Right lung (tissue), 5 donors: ENCODE results near the gene SHFL. TPM values are rescaled to one million over a fixed set of nuclear protein-coding genes. Genes with fewer than 3 reads are reported as not detected.

ENCODE experiments used
- DNase-seq, 2 donors: peaks; one replicate each; pipeline ENCODE4 v3.0.0-alpha.2; 2013
- polyA plus RNA-seq, 5 donors: library from polyadenylated mRNA; unstranded; fragments of 120-200 nt; gene quantifications; one replicate each; pipeline versions ENCODE4 v1.2.1 to v1.2.3, GENCODE V29; 2013; ENCODE audit warnings: inconsistent platforms in 1 of 5, low replicate concordance in 1 of 5; ENCODE audit not compliant: insufficient read length in 5 of 5, insufficient read depth in 1 of 5

SHFL gene
- polyA plus RNA-seq, 5 donors: 28.6 to 38.7 (median 36.3) TPM

DNA sequence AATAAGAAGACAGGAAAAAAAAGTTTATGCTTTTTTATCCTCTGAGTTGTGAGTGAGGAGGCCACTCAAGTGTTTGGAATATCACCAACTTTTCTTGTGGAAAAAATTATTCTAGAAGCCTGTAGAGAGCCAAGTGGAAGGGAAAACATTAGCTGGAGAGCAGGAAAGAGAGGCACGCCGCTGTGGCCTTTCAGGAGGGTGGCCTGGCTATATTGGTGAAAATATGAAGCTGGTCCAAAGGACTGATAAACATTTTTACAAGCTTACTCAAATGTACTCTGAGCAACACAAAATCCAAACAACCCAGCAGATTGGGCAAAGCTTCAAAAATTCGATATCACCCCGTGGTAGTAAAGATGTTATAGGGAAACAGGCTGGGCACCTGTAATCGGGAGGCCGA, 35.9 kb downstream of the SHFL start:
- DNase-seq: no peak

DNA sequence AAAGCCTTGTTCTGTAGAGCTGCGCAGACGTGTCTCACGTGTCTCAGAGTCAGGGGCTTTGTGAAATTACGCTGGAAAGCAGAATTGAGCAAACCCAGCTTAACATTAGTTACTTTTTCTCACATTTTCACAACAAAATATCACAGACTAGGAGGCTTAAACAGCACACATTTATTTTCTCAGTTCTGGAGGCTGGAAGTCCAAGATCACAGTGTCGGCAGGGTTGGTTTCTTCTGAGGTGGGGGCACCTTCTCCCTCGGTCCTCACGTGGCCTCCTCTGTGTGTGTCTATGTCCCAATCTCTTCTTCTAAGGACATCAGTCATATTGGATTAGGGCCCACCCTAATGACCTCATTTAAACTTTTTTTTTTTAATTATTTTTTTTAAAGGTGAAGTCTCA, 38.3 kb downstream of the SHFL start:
- DNase-seq: no peak

DNA sequence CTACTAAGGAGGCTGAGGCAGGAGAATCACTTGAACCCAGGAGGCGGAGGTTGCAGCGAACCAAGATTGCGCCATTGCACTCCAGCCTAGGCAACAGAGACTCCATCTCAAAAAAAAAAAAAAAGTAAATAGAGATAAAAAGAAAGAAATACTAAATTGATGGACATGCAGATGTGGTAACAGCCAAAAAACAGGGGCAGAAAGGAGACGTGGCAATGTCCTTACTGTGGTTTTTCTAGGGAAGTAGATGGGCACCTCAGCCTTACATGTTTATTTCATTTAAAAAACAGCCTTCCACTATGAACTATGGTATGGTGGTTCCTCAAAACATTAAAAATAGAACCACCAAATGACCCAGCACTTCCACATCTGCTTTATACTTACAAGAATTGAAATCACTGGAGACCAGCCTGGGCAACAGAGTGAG, 40.1 kb downstream of the SHFL start:
- DNase-seq: no peak

DNA sequence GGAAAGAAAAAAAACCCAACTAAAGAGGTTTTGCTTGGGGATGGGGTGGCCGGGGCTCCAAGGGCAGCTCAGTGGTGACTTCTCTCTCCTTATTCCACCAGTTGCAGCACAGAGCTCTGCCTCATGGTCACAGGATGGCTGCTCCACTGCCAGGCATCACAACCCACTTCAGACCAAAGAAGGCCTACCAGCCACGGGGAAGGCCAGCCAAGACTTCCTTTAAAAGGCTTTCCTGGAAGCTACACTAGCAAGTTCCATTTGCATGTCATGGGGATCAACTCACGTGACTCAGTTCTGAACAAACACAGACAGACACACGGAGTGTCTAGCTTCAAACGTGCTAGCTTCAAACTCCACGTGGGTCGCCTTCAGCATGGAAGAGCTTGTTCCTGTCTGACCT, 46.8 kb downstream of the SHFL start:
- DNase-seq: no peak

DNA sequence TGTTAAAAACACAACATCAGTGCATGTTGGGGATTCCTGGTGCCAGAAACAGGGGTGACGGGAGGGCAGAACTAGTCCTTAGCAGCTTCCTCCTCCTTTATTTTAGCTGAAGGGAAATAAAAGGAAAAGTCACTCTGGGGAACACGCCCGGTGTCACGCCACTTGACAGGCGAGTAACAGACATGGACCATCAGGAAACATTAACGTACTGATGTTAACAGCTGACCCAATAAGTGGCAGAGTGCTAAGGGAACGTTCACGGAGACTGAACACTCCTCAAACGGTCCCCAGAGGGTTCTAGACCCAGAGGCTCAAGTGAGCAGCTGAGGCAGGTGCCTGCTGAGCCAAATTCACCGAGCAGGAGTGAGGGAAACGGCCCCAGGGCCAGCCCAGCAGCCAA, 47.5 kb downstream of the SHFL start:
- no peak for DNase-seq

DNA sequence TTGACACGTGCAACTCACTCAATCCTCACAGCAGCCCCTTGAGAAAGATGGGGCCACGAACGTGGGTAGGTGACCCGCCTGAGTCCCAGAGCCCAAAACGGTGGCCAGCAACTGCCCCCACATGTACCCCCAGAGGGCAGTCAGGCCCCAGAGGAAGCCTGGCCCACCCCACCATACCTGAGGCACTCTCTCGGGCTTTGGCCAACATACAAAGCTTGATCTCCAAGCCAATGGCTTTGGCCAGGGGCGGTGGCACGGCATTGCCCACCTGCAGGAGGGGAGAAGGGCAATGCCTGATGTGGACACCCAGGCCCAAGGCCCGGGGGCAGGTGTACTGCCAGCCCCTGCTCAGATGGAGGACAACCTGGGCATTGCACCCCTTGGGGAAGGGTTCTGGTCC, 47.9 kb downstream of the SHFL start:
- DNase-seq: no peak

DNA sequence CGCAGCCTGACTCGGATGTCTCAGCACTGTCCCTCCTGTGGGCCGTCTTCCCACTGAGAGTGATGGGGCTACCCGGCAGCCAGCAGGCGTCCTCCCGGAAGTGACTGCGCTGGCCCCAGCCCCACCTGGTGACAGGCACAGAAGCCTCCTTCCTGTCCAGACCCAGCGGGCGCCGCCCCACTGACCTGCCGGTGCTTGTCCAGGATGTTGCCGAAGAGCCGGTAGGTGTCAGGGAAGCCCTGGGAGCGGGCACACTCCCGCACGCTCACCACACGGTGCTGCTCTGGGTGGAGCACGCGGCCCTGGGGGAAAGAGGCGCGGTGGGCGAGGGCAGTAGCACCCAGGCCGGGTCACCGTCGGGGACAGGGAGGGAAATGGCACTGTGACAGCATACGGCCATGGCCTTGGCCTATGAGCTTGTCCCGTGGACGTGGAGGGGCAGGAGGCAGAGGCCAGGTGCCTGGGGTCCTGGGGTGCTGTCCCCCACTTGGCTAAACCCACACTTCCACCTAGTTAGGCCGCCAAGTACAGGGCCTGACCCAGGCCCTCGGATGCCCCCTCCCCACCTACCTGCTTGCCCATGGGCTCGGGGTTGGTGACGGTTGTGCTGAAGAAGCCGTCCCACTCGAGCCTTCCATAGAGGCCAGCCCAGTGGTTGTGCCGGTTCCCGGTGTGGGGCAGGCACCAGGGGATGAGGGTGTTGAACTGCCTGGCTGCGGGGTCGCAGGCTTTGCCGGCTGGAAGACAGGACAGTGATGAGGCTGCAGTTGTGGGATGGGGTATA, 49.6 kb downstream of the SHFL start:
- DNase-seq: no peak

DNA sequence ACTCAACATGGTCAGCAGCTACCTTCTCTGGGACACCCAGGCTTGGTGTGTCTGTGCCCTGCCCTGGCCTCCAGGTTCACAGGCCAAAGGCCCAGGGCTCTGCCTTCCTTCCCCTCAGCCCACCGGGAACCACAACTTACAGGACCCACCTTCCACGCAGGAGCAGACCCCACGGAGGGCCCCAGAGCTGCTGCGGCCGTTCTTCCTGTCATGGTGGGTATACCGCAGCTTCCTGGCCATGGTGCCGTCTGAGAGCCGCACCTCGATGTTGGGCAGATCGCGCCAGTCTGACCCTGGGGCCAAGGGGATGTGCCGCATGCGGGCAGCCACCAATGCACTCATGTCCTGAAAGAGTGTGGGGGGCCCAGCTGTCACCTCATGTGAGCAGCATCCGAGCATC, 50.8 kb downstream of the SHFL start:
- no peak for DNase-seq

DNA sequence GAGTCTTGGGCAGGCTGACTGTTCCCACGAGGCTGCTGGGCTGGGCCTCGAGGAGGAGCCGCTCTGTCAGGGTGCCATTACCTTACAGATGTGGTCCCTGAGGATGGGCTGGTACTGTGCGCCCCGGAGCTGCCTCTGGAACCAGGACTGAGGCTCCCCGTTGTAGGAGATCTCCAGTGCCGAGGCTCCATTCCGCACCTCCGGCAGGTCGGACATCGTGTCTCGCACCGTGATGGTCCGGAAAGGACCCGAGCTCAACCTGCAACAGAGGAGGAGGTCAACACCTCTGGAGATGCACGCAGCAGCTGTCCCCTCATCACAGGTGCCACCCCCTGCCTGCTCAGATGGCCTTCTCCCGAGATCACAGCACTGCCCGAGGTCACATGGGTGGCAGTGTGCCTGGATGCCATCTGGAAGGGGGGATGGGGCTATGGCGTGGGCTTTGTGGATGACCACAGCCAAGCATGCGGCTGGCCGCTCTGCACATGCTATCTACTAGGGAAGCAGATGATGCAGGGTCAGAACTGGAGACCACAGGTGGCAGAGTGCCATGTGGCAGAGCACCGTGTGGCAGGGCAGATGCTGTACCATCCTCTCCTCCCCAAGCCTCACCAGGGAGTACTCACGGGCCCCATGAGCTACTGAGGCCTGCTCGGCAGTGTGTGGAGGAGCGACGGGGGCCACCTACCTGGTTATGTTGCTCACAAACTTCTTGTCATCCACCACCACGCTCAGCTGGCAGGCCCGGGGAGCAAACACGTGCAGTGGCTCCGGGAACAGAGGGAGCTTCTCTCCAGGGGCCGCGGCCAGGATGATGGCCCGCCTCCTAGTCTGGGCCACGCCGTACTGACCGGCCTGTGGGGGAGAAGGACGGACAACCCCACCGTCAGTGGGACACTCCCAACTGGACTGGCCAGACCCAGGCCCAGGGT, 51.9 kb downstream of the SHFL start:
- no peak for DNase-seq

DNA sequence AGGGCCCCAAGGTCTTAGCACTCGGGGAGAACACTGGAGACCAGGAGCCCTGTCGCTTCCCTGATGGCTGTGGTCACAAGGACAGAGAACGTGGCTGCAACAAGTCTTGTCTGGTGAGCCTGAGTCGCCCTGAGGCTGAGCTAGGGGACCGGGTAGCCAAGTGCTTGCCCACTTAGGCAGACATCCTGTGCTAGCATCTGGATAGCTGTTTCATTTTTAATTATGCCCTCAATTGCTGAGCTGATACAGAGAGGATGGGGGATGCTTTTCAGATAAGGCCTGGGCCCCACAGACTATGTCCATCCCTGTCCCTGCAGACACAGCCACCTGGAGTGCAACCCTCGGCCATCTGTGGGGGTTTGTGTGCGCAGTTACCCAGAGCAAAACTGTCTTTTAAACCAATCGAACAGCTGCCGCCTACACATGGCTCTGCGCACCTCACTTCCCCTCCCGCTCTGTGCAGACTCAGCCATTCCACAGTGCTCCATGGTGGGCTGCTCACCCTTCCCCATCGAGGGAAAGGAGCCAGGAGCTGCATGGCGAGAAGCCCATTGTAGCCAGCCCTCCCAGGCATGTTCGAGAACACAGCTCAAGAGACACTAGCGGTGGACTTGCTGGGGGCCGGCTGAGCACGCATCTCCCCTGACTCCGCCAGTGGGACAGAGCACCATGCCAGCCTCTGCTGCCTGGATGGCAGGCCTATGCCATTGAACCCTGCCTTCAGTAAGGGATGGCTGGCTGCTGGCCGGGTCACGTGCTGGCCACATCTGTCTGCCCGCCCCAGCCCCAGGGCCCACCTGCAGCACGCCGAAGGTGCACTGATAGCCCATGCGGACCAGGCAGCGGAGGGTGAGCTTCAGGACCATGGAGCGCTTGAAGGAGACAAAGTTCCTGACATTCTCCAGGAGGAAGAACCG, 53.0 kb downstream of the SHFL start:
- no peak for DNase-seq

DNA sequence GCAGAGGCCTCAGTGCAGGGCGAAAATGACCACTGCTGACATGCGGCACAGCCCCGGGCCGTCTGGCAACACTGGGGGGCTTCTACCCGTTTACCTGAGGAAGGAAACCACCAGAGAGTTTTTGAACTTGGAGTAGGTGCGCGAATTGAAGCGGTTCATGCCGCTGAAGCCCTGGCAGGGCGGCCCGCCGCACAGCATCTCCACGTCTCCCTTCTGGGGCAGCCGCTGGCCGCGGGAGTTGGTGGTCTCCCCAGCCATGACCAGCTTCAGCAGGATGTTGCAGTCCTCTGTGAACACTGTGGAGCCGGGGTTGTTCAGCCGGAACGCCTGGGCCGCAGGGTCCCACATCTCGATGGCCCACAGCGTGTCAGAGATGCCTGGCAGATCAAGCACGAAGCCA, 53.8 kb downstream of the SHFL start:
- no peak for DNase-seq

DNA sequence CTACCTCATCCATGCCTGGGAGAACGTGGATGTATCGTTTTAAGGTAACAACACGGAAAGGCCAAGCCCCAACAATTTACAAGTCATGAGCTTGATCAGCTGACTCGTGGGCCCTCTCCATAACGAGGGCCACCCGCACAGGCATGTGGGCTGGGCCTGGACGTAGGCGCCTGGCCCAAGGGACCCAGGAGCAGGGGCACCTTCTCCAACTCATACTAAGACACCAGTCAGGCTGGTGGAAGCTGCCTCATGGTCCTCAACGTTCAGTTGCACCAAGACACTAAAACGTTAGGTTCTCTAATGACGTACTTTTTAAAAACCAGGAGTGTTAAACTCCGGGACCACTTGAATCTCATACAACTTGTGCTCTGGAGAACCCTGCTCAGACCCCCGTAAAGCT, 55.4 kb downstream of the SHFL start:
- DNase-seq: no peak

DNA sequence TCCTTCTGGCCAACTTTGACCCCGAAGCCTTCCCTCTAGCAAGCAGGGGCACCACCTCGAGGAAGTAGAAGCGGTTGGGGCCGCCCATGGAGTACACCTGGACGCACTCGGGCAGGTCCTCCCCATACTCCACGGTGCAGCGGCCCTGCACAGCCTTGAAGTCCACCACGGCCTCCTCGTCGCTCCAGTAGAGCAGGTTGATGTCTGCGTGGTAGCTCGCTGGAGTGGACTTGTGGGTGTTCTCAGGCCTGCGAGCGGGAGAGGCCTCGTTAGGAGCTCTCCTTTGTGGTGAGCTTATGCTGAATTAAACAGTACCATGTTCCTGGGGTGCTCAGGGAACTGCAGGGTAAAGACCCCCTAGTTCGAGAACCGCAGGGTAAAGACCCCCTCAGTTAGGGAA, 55.9 kb downstream of the SHFL start:
- DNase-seq: no peak

Other genes starting within 250 kb of the SHFL start
- gene OLFM2, start 149.8 kb upstream of the SHFL start, polyA plus RNA-seq: 10 to 100 TPM; 20.8 to 39.3 (median 29.8) TPM
- 10 to 100 TPM in 1 of 5 donors, 1 to 10 TPM in 4; 3.6 to 11.0 (median 5.7) TPM for gene COL5A3, start 75.8 kb upstream of the SHFL start, polyA plus RNA-seq
- not detected for gene RDH8, start 72.8 kb upstream of the SHFL start, polyA plus RNA-seq
- 1 to 10 TPM; 1.0 to 3.0 (median 2.2) TPM for gene ANGPTL6, start 16.4 kb downstream of the SHFL start, polyA plus RNA-seq
- 10 to 100 TPM; 22.1 to 34.9 (median 24.0) TPM for gene PPAN, start 20.0 kb downstream of the SHFL start, polyA plus RNA-seq
- gene P2RY11, start 25.4 kb downstream of the SHFL start, polyA plus RNA-seq: 10 to 100 TPM in 3 of 5 donors, 1 to 10 TPM in 2; 7.1 to 15.1 (median 10.9) TPM
- 100 to 1,000 TPM; 154 to 238 (median 197) TPM for gene EIF3G, start 33.6 kb downstream of the SHFL start, polyA plus RNA-seq
- gene DNMT1, start 108.6 kb downstream of the SHFL start, polyA plus RNA-seq: 100 to 1,000 TPM; 126 to 142 (median 131) TPM
- 10 to 100 TPM; 31.6 to 49.2 (median 37.2) TPM for gene S1PR2, start 145.0 kb downstream of the SHFL start, polyA plus RNA-seq
- gene MRPL4, start 165.9 kb downstream of the SHFL start, polyA plus RNA-seq: 10 to 100 TPM; 26.7 to 51.0 (median 30.5) TPM
- gene ICAM1, start 184.8 kb downstream of the SHFL start, polyA plus RNA-seq: 10 to 100 TPM; 14.2 to 25.1 (median 16.8) TPM
- gene ICAM4, start 200.6 kb downstream of the SHFL start, polyA plus RNA-seq: 10 to 100 TPM; 10.1 to 25.3 (median 15.8) TPM
- 10 to 100 TPM in 3 of 5 donors, 1 to 10 TPM in 2; 4.3 to 22.3 (median 12.6) TPM for gene ICAM5, start 203.6 kb downstream of the SHFL start, polyA plus RNA-seq
- 10 to 100 TPM in 1 of 5 donors, 1 to 10 TPM in 4; 5.1 to 12.8 (median 8.4) TPM for gene ZGLP1, start 223.5 kb downstream of the SHFL start, polyA plus RNA-seq
- gene FDX2, start 229.7 kb downstream of the SHFL start, polyA plus RNA-seq: 10 to 100 TPM; 15.3 to 27.2 (median 19.3) TPM
- gene RAVER1, start 247.2 kb downstream of the SHFL start, polyA plus RNA-seq: 10 to 100 TPM; 19.3 to 41.3 (median 24.8) TPM